GM21360 (cell line): ENCODE results near the gene ZMAT3.
A peak's percentile ranks its signal among the peaks of the same experiment; 100 is the strongest.

ENCODE experiments used
- ATAC-seq: cut with Tn5 transposase; IDR thresholded peaks from one replicate; pipeline ENCODE4 v1.9.1; 2021; ENCODE audit warnings: mild to moderate bottlenecking, moderate library complexity; ENCODE audit not compliant: unreplicated experiment

Gene ZMAT3

DNA sequence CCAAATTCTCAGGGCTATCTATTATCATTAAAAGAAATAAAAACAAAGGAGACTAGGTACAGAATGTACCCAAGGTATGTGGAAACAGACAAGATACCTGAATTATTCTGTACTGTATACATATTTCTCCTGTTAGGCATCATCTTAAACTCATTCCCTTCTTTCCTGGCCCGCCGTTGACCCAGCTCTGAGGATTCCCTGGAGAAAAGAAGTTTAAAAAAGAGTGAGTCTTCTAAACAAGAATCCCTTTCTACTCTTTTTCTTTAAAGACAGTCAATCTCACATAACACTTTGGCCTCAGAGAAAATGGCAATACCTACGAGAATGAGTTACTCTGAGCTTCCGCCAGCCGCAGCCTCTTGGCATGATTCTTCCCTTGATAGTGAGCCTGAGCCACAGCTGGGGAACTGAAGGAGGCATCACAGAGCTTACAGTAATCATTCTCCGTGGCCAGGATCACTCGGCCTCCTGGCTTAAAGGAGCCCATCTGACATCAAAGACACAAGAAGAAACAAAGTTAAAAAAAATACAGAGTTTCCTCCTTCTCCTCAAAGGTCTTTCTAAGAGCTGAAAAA is 44.2 kb downstream of the ZMAT3 start:
- no peak for ATAC-seq

DNA sequence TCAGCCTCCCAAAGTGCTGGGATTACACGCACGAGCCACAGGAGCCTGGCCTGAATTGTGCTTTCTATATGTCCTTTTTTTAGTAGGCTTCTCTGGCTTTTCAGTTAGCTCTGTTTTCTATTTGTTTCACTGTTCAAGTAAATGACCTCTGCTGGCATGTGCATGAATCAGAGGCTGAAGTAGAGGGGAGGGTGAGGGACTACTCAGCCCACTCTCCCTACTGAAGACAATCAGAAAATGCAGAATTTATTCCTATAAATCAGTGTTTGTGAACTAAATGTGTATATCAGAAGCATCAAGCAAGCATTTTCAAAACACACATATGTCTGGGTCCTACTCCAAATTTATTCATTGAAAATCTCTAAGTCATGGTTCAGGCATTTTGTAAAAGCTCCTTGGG is 45.0 kb downstream of the ZMAT3 start:
- no peak for ATAC-seq

DNA sequence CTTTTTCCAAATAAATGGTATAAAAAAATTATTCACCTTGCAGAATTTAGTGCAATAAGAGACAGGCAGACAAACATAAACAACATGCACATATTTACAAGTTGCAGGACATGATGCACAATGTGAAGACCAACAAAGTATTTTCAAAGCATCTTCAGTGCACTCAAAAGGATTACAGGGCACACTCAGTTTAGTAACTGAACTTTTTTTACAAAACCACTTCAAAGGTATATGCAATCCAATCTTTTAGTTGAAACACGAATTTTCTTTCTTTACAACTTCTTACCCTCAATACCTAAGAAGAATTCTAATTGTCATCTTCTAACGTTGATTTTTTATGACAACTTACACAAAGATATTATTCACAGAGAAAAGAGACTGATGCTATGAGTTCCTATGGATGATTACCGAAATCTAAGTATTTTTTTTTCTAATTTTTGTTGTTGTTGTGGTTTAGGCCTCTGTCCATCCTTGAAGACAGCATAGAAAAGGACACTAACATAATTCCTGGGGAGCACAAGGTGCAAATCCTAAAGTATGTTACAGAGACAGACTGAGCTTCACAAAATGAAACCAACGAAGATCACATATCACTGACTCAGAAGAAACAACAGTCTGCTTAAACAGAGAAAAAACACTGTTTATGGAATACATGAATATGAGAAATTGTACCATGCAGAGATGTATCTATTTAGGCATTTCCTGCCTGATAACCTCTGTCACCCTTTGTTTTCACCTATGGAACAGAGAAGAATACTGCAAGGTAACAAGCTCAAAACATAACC is 50.3 kb downstream of the ZMAT3 start:
- no peak for ATAC-seq

DNA sequence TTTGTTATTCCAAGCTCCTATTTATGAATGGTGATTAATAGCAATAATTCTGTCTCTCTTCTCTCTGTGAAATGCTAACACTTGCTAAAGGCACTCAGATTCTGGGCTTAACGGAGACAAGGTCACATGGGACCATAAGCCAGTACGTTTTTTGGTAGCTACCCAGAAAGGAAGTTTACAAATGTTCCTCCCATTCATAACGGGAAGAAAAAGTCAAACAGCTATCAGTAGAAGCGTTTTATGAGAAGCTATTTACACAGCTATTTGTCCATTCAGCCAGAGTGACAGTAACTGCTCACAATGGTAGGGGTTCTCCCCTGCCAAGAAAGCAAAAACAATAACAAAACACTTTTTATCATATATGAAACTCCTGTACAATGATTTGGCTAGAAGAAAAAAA is 51.5 kb downstream of the ZMAT3 start:
- ATAC-seq, result no peak

DNA sequence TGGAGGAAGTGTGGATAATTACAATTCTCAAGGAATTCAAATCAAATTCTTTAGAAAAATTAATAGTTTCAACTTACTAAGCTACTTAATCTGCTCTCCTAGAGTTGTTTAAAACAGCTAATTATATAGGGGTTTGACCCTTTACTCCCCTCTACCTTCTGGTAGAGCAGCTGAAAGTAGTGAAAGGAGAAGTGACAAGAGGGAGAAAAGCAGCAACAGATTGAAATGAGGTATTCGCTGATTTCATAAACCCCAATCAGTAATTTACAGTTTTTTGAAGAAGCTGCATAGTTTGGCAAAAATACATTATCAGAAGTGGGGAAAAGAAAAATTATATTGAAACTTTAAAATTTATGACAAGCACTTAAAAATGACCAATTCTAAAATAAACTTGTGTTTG is 52.8 kb downstream of the ZMAT3 start:
- no peak for ATAC-seq

DNA sequence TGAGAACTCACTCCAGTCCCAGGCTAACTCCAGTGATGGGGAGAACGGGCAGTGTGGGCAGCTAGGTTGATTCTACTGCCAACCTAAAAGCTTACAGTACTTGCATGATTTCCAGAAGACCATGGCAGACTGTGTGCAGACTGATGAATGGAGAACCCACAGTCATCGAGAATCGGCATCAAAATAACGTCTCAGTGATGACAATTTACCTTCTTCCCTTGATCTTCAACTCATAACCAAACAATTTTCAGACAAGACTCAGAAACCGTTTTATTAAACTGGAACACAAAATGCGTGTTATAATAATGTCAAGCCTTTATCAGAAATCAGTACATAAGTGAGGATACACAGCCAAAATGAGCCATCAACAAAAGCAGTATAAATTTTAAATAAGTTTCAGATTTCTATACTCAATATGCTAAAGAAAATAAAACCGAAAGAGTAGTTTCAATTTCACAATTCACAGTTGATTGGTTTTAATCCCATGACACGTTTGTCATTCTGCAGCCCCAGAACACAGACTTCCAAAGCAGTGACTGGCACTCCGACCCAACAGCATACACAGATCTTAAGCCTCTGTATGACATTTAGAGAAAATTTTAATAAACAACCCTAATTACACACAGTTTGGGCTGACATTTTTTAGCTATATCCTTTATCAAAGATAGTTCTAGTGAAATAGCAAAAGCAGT is 54.5 kb downstream of the ZMAT3 start:
- ATAC-seq, result peak; percentile 61

DNA sequence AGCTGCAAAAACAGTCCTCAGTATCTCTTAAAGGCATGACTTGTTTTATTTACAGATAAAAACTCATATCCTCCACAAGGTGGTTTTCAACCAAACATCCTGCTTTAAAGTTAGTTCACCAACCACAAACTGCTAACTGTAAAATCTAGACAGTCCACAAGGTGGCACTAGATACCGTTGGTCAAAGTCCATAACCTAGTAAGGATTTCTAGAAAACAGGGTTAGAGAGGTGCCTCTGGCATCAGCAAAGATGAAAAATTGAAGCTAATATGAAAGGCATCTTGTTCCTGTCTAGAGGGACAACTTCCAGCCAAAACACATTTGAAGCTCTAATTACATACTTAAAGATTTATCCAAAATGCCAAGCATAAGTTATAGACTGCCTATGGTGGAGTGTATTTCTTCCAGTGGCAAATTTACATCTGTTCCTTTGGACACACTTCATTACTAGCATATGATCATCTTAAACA is 56.0 kb downstream of the ZMAT3 start:
- peak; percentile 48 for ATAC-seq

DNA sequence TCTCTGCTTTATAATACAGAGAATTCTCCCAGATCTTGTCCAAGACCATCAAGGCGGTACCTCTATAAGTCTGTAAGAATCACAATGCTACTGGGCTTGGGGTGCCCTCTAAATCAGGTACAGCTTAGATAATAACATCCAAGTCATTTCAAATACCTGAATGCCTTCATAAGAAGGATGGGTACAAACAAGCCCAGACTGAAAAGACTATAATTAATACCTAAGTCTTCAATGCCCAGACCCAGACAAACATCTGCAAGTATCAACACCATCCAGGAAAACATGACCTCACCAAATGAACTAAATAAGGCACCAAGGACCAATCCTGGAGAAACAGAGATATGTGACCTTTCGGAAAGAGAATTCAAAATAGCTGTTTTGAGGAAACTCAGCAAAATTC is 65.9 kb downstream of the ZMAT3 start:
- no peak for ATAC-seq

DNA sequence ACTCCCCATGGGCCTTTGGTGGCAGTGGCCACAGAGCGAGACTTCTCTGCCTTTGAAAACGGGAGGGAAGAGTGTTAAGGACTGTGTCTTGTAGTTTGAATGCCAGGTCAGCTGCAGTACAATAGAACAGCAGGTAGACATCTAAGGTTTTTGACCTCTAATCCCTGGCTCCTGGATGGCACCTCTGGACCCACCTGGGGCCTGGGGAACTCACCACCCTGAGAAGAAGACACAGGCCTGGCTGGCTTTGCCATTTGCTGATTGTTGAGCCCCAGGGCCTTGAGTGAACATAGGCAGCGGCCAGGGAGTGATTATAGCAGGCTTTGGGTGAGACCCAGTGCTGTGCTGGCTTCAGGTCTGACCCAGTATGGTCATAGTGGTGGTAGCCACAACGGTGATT is 66.4 kb downstream of the ZMAT3 start:
- no peak for ATAC-seq

DNA sequence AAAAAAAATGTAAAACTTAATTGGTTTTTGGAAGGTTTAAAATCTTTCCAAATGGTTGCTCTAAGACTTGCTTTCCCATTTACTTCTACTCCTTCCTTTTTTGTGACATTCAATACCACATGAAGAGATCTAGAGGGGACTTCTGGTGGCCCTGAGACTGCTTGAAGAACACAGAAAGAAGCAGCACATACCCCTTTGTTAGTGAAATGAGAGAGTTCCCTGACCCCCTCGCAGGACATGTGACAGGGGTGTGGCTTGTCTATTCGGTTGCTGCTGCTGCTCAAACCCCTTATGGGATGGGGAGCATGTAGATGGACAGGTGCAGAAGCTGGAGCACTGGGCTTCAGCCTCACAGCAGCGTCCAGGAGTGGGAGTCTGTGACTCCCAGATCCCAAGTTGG is 71.0 kb downstream of the ZMAT3 start:
- ATAC-seq, result no peak

DNA sequence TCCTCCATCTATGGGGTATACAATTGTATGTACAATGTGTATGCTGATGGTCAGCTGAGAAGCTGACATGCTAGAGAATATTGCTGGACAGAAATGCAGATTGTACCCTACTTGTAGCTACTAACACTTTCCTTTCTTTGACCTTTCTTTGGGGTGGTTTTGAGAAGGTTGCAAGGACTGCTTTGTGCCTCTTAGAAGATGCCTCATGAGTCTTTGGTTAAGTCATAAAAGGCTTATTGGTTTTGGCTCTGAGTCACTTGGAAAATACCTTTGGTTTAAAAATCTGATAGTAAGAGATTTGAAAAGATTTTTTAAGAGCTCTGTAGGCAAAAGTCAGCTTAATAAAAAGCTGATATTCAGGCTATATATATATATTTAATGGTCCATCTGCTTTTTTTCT is 71.5 kb downstream of the ZMAT3 start:
- no peak for ATAC-seq

DNA sequence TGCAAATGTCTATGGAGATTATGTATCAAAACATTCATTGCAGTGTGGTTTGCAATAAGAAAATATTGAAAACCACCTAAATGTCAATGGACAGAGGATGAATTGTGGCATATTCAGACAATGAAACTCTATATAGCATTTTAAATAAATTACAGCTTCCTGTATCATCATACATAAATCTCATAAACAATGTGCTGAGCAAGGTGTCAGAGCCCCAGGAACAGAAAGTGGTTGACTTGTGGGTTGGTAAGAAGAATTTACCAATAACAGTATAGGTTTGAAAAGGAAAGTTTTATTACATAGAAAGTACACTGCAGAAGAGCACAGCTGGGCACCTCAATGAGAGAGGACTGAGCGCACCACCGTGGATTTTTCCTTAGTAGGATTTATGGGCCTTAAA is 75.2 kb downstream of the ZMAT3 start:
- no peak for ATAC-seq

DNA sequence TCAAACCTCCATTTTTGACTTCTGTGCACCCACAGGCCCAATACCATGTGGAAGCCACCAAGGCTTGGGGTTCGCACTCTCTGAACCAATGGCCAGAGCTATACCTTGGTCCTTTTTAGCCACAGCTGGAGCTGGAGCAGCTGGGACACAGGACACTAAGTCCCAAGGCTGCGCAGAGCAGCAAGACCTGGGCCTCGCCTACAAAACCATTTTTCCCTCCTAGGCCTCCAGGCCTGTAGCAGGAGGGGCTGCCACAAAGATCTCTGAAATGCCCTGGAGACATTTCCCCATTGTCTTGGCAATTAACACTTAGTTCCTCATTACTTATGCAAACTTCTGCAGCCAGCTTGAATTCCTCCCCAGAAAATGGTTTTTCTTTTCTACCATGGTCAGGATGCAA is 81.3 kb downstream of the ZMAT3 start:
- no peak for ATAC-seq

DNA sequence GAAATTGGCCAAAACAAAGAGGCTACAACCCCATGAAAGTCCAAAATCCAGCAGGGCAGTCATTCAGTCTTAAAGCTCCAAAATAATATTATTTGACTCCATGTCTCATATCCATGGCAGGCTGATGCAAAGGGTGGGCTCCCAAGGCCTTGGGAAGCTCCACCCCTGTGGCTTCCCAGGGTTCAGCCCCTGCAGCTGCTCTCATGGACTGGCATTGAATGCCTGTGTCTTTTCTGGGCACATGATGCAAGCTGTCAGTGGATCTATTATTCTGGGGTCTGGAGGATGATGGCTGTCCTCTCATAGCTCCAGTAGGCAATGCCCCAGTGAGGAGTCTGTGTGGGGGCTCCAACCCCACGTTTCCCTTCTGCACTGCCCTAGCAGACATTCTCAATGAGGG is 81.8 kb downstream of the ZMAT3 start:
- ATAC-seq, result no peak

DNA sequence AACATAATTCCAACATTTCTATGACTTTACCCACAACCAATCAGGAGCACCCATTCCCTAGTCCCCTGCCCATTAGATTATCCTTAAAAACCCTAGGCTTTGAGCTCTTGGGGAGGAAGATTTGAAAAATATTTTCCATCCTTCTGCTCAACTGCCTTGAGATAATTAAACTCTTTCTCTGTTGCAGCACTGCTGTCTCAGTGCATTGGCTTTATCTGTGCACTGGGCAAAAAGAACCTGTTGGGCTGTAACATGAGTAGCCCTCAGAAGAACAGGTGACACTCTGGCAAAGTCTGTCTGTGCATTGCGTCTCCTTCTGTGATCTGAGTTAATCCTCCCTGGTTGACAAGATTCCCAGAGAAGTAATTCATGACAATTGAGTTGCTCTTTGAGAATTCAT is 83.9 kb downstream of the ZMAT3 start:
- ATAC-seq, result no peak

DNA sequence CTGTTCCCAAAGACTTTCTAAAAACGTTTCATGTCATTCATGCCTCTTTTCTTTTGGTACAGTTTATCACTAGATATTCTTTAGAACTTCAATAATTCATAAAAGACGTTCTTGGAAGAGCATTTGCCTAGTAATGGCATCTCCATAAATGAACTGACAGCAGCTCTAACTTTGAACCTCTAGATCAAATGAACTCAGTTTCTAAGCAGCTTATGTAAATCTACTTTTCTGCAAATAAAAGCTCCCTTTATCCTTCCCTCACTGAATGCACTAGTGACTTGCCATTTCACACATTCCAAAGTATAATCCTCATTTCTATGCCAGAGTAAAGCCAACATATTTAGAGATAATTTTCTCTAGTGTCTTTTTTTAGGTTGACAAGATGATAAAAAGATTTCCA is 85.2 kb downstream of the ZMAT3 start:
- ATAC-seq, result no peak

DNA sequence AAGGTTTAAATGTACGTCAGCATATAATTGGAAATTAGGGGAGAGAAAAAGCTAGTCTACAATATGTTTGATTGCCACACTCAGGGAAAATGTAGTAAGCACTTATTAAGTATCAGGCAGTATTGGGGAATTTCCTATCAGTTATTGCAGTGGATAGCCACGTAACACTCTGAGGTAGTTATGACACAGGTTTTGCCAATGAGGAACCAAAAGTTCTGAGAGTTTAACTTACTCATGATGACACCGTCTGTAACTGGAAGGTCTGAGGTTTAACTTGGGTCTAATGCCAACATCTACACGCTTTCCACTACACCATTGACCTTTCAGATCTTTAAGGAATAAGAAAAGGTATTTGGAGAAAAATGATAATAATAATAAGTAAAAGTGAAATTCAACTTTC is 89.5 kb downstream of the ZMAT3 start:
- peak; percentile 81 for ATAC-seq

DNA sequence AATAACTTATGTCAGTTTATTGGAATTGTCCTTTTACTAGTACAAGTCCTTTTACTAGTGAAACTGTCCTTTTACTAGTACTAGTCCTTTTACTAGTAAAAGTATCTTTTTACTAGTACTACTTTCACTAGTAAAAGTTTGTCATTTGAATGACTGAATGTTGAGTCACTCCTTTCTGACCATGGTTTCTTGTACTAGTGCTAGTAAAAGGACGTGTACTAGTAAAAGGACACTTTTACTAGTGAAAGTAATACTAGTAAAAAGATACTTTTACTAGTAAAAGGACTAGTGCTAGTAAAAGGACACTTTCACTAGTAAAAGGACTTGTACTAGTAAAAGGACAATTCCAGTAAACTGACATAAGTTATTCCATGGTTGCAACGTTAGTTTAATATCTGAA is 96.3 kb downstream of the ZMAT3 start:
- no peak for ATAC-seq

DNA sequence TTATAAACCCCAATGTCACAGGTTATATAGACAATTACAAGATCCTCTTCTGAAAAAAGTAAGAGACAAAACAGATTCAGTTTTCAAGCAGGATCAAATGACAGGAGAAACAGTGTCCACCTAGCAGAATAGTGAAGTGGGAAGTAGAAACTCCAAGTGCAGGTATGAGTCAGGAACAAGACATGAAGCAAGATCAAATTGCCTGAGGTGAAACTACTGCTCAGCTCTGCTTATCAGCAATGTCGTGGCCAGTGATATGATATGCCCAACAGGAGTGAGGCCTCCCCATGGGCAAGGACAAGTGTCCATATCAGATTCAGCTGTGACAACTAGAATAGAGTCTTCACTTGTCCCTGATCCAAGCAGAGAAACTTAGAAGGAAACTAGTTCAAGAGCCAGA is 100.0 kb downstream of the ZMAT3 start:
- ATAC-seq, result no peak

DNA sequence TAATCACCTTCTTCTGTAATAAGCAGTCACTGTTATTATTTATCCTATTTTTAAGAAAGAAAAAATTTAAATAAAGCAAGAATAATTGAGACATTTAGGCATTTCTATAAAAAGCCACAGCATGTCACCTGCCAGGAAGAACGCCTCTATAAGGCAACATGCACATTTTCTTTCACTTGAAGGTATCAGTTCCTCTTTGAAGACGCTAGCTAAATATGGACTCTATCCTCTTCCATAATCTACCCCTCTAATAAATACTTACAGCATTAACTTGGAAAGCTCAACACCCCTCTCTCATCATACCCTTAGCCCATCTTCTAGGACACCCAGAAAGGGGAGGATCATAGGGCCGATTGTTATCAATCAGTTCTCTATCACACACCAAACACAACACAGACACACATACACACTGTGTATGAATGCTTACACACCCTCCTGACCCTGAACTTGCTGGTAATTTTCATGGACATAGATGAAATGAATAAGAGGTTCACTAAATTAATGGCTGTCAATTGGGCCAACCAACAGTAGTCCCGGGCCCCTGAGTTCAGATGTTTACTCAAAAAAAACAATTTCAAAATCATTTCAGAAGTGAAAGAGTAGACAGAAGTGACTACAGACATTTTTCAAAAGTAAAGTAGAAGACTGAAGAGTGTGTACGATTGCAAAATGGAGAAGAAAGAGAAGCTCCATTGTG is 102.5 kb downstream of the ZMAT3 start:
- peak; percentile 88 for ATAC-seq
